Body of pancreas (tissue), 4 donors: ENCODE data around the gene NT5C.

Experiments used
- POLR2A ChIP-seq, 3 donors: fragments of 450-650 bp; IDR thresholded peaks; one replicate each; pipeline ENCODE4 v1.6.1; 2016; ENCODE audit warnings: antibody characterized with exemption in 3 of 3, mild to moderate bottlenecking in 2 of 3
- TF ChIP-seq, protein P1 (sequence below), 7 experiments: fragments of 450-650 bp in 4 of 7; fragments of 200-600 bp in 3 of 7; sonication (generic) in 3 of 7; IDR thresholded peaks; one replicate each; pipeline ENCODE4 v1.5.1; 2016 to 2019; ENCODE audit warnings: antibody characterized with exemption in 7 of 7

DNA sequence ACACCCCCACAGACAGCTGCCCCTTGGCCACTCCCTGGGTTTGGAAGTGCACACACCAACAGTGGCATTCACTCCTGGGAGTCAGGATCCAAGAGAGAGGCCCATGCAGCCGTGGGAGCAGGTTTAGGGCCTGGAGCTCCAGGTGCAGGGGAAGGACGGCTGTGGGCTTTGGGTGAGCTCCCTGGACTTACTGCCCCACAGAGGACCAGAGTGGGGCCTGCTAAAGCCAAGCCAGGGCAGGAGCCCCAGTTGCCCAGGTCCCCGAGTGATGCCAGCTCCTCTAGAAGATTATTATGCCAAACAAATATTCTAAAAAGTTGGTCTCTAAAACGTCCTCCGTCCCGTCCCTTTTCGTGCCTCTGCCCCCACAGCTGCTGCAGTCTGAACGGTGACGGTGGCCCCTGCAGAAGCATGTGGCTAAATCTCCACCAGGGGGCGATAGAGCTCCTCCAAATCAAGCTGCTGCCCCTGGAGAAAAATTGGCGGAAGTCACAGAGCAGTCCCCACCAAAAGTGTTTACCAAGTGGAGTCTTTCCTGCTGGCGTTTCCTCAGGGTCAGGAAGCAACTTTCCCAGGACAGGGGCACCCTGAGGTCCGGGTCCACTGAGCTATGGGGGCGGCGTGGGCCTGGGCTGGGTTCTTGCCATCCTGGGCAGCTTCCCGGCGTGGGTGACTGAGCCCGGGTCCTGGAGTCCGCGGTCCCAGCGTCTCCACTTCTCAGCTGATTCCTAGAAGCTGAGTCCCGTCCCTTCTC is 17.6 kb downstream of the NT5C start:
- TF ChIP-seq POLR2A (IDR thresholded peaks at IDR 0.05) = peak in 2 of 3 donors; percentile 8 to 39
- TF ChIP-seq, protein P1, sequence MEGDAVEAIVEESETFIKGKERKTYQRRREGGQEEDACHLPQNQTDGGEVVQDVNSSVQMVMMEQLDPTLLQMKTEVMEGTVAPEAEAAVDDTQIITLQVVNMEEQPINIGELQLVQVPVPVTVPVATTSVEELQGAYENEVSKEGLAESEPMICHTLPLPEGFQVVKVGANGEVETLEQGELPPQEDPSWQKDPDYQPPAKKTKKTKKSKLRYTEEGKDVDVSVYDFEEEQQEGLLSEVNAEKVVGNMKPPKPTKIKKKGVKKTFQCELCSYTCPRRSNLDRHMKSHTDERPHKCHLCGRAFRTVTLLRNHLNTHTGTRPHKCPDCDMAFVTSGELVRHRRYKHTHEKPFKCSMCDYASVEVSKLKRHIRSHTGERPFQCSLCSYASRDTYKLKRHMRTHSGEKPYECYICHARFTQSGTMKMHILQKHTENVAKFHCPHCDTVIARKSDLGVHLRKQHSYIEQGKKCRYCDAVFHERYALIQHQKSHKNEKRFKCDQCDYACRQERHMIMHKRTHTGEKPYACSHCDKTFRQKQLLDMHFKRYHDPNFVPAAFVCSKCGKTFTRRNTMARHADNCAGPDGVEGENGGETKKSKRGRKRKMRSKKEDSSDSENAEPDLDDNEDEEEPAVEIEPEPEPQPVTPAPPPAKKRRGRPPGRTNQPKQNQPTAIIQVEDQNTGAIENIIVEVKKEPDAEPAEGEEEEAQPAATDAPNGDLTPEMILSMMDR (IDR thresholded peaks at IDR 0.05) = peak; percentile 96 to 98 (median 97)
